ENCODE data around the gene RYR2.
"Not testable (repeated sequence)": the region's sequence is repeated elsewhere in the genome, so short reads cannot be mapped to it uniquely, and the experiment has no call there.

The RYR2 gene

DNA sequence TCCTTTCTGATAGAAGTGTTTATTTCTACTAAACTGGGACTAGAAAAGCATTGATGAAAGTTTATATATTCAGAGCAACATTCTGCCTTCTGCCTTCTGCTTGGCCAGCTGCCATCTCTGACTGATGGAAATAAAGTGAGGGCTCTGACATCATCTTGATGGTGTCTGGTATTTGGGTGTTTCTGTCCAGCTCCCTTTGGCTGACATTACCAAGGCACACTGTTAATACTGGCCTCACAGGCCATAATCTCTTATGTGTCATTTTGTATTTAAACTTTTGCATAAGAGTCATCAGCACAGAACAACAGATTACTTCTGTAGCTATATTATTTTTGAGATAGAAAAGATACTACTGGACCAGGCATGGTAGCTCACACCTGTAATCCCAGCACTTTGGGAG is 216.9 kb downstream of the RYR2 start:
- H3K4me3 ChIP-seq (ENCODE audit: low read depth, low read length): no peak overlapping the region
- TF ChIP-seq, protein P1, sequence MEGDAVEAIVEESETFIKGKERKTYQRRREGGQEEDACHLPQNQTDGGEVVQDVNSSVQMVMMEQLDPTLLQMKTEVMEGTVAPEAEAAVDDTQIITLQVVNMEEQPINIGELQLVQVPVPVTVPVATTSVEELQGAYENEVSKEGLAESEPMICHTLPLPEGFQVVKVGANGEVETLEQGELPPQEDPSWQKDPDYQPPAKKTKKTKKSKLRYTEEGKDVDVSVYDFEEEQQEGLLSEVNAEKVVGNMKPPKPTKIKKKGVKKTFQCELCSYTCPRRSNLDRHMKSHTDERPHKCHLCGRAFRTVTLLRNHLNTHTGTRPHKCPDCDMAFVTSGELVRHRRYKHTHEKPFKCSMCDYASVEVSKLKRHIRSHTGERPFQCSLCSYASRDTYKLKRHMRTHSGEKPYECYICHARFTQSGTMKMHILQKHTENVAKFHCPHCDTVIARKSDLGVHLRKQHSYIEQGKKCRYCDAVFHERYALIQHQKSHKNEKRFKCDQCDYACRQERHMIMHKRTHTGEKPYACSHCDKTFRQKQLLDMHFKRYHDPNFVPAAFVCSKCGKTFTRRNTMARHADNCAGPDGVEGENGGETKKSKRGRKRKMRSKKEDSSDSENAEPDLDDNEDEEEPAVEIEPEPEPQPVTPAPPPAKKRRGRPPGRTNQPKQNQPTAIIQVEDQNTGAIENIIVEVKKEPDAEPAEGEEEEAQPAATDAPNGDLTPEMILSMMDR (IDR thresholded peaks at IDR 0.05; ENCODE audit: borderline replicate concordance, insufficient read depth, low read depth, low read length): no peak

DNA sequence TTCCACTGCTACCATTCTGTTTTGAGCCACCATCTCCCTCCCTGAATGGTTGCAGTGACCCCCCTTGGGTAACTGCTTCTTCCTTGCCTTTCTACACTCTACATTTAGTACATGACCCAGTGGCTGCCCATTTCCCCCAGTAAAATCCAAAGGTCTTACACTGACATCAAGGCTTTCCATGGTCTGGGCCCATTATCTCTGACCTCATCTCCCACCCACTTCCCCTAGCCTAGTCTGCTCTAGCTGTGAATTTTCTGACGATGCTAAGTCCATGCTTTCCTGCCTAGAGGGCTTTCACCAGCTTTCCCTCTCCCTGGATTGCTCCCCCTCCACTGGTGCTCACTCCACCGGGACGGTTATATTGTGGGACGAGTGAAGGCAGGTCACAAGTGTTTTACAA is 219.2 kb downstream of the RYR2 start:
- H3K4me3 ChIP-seq (ENCODE audit: low read depth, low read length): no peak overlapping the region
- TF ChIP-seq, protein P1 (IDR thresholded peaks at IDR 0.05; ENCODE audit: borderline replicate concordance, insufficient read depth, low read depth, low read length): no peak

DNA sequence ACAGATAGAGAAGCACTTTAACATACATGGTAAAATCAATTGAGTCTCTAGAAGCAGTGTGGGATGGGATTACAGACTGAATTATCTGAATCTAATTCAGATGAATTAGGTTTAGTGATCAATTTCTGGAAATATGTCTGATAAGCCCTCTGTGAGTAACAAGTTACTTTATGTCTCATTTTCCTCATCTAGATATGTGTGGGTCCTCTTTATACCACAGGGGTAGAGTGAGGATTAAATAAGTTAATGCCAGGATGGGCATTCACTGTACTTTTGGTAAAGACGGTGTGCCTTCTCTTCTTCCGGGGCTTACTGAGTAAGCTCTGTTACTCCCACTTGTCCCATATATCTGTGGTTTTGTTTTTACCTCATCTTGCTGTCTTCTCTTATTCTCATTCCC is 225.8 kb downstream of the RYR2 start:
- TF ChIP-seq, protein P1 (IDR thresholded peaks at IDR 0.05; ENCODE audit: borderline replicate concordance, insufficient read depth, low read depth, low read length): no peak

DNA sequence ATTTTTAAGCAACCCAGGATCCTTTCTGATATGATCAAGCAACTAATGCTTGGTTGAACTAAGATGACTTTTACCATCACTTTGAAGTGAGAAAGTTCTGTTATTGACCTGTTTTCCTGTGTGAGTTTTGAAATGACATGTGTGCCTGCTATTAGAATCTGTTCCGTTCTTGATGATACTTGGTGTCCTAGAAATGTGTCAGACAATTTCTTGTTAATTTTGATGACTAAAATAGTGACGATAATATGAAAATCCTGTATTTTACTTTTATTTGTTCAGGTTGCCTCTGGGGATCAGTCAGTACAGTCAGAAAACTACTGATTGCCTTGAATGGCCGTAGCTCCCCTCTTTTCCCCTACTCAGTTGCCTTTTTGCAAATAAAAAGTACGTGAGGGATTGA is 228.0 kb downstream of the RYR2 start:
- no peak overlapping the region for H3K4me3 ChIP-seq (ENCODE audit: low read depth, low read length)
- TF ChIP-seq, protein P1 (IDR thresholded peaks at IDR 0.05; ENCODE audit: borderline replicate concordance, insufficient read depth, low read depth, low read length): no peak

More for the DNA sequence above, 225.8 kb downstream of the RYR2 start:
- no peak overlapping the region for H3K4me3 ChIP-seq (ENCODE audit: low read depth, low read length)

DNA sequence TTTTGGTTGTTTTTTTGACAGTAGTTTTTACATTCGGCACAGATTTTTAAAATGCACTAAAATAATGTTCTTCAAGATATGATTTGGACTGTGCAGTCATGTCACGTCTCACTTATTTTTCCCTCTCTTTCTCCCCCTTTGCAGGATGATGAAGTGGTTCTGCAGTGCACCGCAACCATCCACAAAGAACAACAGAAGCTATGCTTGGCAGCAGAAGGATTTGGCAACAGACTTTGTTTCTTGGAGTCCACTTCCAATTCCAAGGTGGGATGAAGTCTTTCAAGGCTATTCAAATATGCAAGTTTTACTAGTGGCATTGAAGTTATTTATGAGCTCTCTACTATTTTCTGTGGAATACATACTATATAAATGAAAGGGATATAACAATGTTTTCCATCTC is 228.4 kb downstream of the RYR2 start:
- H3K4me3 ChIP-seq (ENCODE audit: low read depth, low read length): no peak overlapping the region
- TF ChIP-seq, protein P1 (IDR thresholded peaks at IDR 0.05; ENCODE audit: borderline replicate concordance, insufficient read depth, low read depth, low read length): no peak

DNA sequence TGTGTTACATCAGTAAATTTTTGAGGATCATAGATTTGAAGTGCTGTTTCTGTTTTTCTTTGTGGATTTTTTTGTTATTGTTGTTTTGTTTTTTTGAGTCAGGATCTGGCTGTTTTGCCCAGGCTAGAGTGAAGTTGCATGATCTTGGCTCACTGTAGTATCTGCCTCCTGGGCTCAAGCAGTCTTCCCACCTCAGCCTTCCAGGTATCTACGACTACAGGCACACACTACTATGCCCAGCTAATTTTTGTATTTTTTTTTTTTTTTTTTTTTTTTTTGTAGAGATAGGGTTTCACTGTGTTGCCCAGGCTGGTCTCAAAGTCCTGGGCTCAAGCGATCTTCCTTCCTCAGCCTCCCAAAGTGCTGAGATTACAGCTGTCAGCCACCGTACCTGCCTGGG is 236.0 kb downstream of the RYR2 start:
- not testable (repeated sequence) for H3K4me3 ChIP-seq (ENCODE audit: low read depth, low read length)

DNA sequence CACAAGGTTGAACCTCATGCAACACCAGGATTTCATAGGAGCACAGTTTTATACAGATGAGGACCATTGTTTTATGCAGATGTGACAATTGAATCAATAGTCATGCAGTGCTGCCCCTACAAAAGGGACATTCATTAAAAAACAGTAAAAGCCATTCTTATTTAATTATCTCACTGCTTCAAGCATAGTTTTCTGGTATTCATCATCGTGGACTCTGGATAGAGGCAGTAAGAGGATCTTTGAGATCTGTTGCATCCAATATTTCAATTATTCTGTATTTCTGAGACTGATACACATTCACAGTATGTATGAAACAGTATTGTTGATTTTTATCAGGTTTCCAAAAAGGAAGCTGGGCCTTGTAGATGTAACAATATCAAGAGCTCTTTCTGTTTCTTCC is 237.6 kb downstream of the RYR2 start:
- TF ChIP-seq, protein P1 (IDR thresholded peaks at IDR 0.05; ENCODE audit: borderline replicate concordance, insufficient read depth, low read depth, low read length): no peak
- H3K4me3 ChIP-seq (ENCODE audit: low read depth, low read length): no peak overlapping the region

DNA sequence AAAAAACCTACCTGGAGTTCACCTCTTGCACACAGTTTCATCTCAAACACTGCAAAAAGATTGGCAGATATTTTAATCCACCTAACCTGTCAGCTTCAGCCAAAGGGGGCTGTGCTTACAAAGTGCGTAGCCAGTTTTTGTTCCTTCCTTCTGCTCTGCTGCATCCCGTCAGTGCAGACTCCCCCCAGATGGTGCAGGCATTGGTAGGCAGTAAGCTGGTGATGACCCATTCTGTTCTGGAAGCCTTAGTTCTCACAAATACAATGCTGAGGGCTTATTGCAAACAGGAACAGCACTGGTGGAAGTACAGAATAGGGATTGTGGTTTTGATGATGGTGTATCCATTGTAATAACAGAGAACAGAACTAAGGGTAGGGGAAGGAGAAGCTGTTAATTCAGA is 239.5 kb downstream of the RYR2 start:
- no peak overlapping the region for H3K4me3 ChIP-seq (ENCODE audit: low read depth, low read length)
- TF ChIP-seq, protein P1 (IDR thresholded peaks at IDR 0.05; ENCODE audit: borderline replicate concordance, insufficient read depth, low read depth, low read length): no peak
